ENCODE measurements around the gene PTPRN2. TPM values are rescaled to one million over a fixed set of nuclear protein-coding genes. Genes with fewer than 3 reads are reported as not detected.

The PTPRN2 gene
- total RNA-seq, 5 donors from 2014 or later (not counting 1 experiment from before 2014, with no cell fraction given), result 0.60 to 1.7 (median 0.82) TPM

DNA sequence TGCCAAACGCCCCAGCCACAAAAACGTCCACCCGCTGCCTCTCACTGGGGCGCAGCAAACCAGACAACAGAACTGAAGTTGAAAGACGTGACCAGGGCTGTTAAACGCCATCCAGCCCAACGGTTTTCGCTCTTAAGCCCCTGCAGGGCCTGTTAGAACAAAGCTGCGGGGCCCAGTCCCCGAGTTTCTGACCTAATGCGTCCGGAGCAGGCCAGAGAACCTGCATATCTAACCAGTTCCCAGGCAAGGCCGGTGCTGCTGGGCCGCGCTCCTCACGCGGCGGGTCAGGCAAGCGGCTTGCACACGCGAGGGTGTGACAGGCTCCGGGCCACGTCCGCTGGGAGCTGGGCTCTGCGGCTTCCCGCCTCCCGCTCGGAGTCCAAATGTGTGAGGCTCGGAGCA is 87.0 kb downstream of the PTPRN2 start:
- ChIA-PET POLR2A (no interaction called here), CTCF (no interaction called here)
- DNase-seq, result no peak
- no peak for ATAC-seq (replicated peaks in 1 of 4)
- Histone ChIP-seq H3K27me3 (replicated peaks in 1 of 2; ENCODE audit: control insufficient read depth in 2 of 2, extremely low read depth in 1 of 2, insufficient read depth in 2 of 2, low read length in 1 of 2) (peaks cover 0 to 35% of the 10 kb centered on the region in 2 experiments), H3K4me3 (ENCODE audit: control insufficient read depth in 1 of 2, extremely low read depth in 1 of 2, low read length in 1 of 2) (no peak overlapping the region), H3K9me3 (no peaks in the 10 kb centered on the region), H3K4me1 (ENCODE audit: control insufficient read depth in 1 of 2, extremely low read depth in 1 of 2, insufficient read depth in 2 of 2, low read length in 2 of 2) (no peaks in the 10 kb centered on the region), H3K27ac (ENCODE audit: low read length) (no peak overlapping the region), H3K36me3 (ENCODE audit: control insufficient read depth in 2 of 2, extremely low read depth in 1 of 2, insufficient read depth in 1 of 2, low read length in 1 of 2) (no peaks in the 10 kb centered on the region)
- H3K27me3 Mint-ChIP-seq, result peaks cover 27 to 28% of the 10 kb centered on the region in 2 donors
- H3K4me3 Mint-ChIP-seq, result no peak overlapping the region
- peaks cover 0 to 8% (median 5%) of the 10 kb centered on the region in 3 donors for H3K9me3 Mint-ChIP-seq
- H3K36me3 Mint-ChIP-seq, result no peaks in the 10 kb centered on the region
- no peak overlapping the region for H3K27ac Mint-ChIP-seq
- peaks cover 0 to under 1% (median 0%) of the 10 kb centered on the region in 3 donors for H3K4me1 Mint-ChIP-seq
- 58% methylated on average over 22 of the region's 29 CpGs for WGBS (ENCODE audit: insufficient coverage)

DNA sequence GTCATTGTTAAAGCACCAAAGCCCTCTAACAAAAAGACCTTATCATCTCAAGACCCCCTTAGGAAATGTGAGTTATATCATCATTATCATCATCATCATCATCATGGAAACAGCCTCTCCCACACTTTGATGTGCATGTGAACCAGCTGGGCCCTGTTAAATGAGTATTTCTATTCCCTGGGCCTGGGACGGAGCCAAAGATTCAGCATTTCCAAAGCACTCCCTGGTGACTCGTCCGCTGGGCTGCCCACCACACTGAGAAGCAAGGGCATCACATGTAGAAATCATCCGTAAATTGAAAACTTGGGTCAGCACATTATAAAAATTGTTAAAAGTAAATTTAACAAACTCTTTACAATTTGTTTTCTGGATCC is 88.6 kb downstream of the PTPRN2 start:
- H3K4me1 Mint-ChIP-seq, result peaks cover 0 to 4% (median 0%) of the 10 kb centered on the region in 3 donors
- ChIA-PET CTCF (no interaction called here), POLR2A (interaction anchor here in 1 of 2 donors (0.6 kb wide), 1 partner anchor 1946 kb away, joined by 4 read pairs; no protein-coding TSS in a partner anchor)
- peaks cover 0 to 35% of the 10 kb centered on the region in 2 experiments for H3K27me3 ChIP-seq (replicated peaks in 1 of 2; ENCODE audit: control insufficient read depth in 2 of 2, extremely low read depth in 1 of 2, insufficient read depth in 2 of 2, low read length in 1 of 2)
- H3K27ac ChIP-seq (ENCODE audit: low read length), result no peak overlapping the region
- H3K9me3 Mint-ChIP-seq, result no peaks in the 10 kb centered on the region
- 86% methylated on average over 1 of the region's 4 CpGs for WGBS (ENCODE audit: insufficient coverage)
- no peak overlapping the region for H3K27ac Mint-ChIP-seq
- H3K4me3 Mint-ChIP-seq, result no peak overlapping the region
- no peak for DNase-seq
- no peak overlapping the region for H3K4me3 ChIP-seq (ENCODE audit: control insufficient read depth in 1 of 2, extremely low read depth in 1 of 2, low read length in 1 of 2)
- no peaks in the 10 kb centered on the region for H3K4me1 ChIP-seq (ENCODE audit: control insufficient read depth in 1 of 2, extremely low read depth in 1 of 2, insufficient read depth in 2 of 2, low read length in 2 of 2)
- no peaks in the 10 kb centered on the region for H3K9me3 ChIP-seq
- no peaks in the 10 kb centered on the region for H3K36me3 ChIP-seq (ENCODE audit: control insufficient read depth in 2 of 2, extremely low read depth in 1 of 2, insufficient read depth in 1 of 2, low read length in 1 of 2)
- H3K36me3 Mint-ChIP-seq, result no peaks in the 10 kb centered on the region
- ATAC-seq (replicated peaks in 1 of 4), result no peak
- peaks cover 19 to 27% of the 10 kb centered on the region in 2 donors for H3K27me3 Mint-ChIP-seq

DNA sequence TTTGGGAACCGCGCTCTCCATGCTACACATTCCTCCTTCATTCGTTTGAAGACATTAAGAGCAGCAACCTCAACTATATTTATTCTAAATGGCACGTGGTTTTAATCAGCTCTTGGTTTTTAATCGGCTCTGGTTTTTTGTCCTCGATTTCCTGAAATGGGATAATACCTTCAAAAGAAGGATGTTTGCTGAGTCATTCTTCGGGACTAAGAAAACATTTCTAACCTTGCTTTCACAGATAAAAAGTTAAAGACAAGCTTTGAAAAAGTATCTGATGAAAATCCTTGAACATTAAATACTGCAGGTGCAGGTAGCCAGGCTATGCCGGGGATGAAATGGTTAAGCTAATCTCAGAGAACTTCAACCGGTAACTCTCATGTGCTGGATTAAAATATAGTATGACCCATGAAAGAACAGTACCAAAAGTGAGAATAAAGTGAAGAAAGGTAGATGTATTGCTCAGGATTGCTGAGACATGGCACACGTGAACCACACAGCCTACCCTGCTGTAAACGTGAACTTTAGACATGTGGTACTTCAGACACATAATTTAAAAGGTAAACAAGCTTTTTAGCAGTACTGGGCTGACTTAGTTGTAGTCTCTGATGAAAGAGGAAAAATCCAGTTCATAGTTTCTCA is 89.1 kb downstream of the PTPRN2 start:
- WGBS (ENCODE audit: insufficient coverage), result 76% methylated on average over 7 of the region's 11 CpGs
- peaks cover 0 to 33% of the 10 kb centered on the region in 2 experiments for H3K27me3 ChIP-seq (replicated peaks in 1 of 2; ENCODE audit: control insufficient read depth in 2 of 2, extremely low read depth in 1 of 2, insufficient read depth in 2 of 2, low read length in 1 of 2)
- no peak overlapping the region for H3K4me3 Mint-ChIP-seq
- CTCF ChIA-PET, result no interaction called here
- H3K4me1 Mint-ChIP-seq, result peaks cover 0 to 4% (median 0%) of the 10 kb centered on the region in 3 donors
- no peaks in the 10 kb centered on the region for H3K9me3 Mint-ChIP-seq
- H3K27me3 Mint-ChIP-seq, result peaks cover 17 to 26% of the 10 kb centered on the region in 2 donors
- POLR2A ChIA-PET, result interaction anchor here in 1 of 2 donors (0.6 kb wide), 1 partner anchor 1945 kb away, joined by 4 read pairs; no protein-coding TSS in a partner anchor
- no peak overlapping the region for H3K4me3 ChIP-seq (ENCODE audit: control insufficient read depth in 1 of 2, extremely low read depth in 1 of 2, low read length in 1 of 2)
- H3K36me3 Mint-ChIP-seq, result no peaks in the 10 kb centered on the region
- H3K27ac ChIP-seq (ENCODE audit: low read length), result no peak overlapping the region
- H3K36me3 ChIP-seq (ENCODE audit: control insufficient read depth in 2 of 2, extremely low read depth in 1 of 2, insufficient read depth in 1 of 2, low read length in 1 of 2), result no peaks in the 10 kb centered on the region
- no peaks in the 10 kb centered on the region for H3K4me1 ChIP-seq (ENCODE audit: control insufficient read depth in 1 of 2, extremely low read depth in 1 of 2, insufficient read depth in 2 of 2, low read length in 2 of 2)
- ATAC-seq (replicated peaks in 1 of 4) (no peak), DNase-seq (no peak)
- no peaks in the 10 kb centered on the region for H3K9me3 ChIP-seq
- H3K27ac Mint-ChIP-seq, result no peak overlapping the region

DNA sequence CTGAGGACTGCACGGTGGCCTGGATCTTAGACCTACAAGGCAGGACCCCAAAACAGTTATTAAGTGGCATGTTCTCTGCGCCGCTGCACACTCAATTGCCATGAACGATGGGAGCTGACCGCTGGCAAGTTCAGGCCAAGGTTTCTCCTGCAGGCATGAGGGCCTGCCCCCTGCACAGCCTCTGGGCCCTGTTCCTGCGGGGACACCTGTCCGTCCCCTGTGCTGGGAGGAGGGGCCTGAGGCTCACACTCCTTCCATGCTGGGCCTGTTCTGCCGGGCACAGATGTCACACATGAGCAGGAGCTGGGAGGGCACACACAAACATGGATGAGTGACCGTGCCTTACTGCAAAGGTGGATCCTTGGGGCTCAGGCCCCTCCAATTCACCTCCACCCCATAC is 90.0 kb downstream of the PTPRN2 start:
- POLR2A ChIA-PET, result no interaction called here

DNA sequence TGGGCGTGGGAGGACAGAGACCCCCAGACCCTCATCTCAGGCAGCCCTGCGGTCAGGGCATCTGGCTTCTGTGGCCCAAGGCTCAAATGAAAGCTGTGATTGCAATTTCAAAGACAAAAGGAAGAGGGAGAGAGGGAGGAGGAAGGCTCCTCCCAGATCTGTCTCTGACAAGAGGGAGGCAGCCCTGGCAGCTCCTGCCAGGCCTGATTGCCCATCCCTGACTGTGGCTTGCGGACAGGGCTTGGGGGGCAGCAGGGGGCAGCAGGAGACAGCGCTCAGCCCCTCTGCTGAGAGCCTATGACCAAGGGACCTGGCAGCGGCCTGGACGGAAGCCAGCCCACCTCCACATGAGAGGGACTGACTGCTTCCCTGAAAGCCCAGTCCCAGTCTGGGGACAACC is 91.8 kb downstream of the PTPRN2 start:
- ATAC-seq (replicated peaks in 1 of 4) (no peak), DNase-seq (no peak)
- Histone ChIP-seq H3K36me3 (ENCODE audit: control insufficient read depth in 2 of 2, extremely low read depth in 1 of 2, insufficient read depth in 1 of 2, low read length in 1 of 2) (no peaks in the 10 kb centered on the region), H3K9me3 (no peaks in the 10 kb centered on the region), H3K27ac (ENCODE audit: low read length) (no peak overlapping the region), H3K27me3 (replicated peaks in 1 of 2; ENCODE audit: control insufficient read depth in 2 of 2, extremely low read depth in 1 of 2, insufficient read depth in 2 of 2, low read length in 1 of 2) (peaks cover 0 to 17% of the 10 kb centered on the region in 2 experiments), H3K4me1 (ENCODE audit: control insufficient read depth in 1 of 2, extremely low read depth in 1 of 2, insufficient read depth in 2 of 2, low read length in 2 of 2) (no peaks in the 10 kb centered on the region), H3K4me3 (ENCODE audit: control insufficient read depth in 1 of 2, extremely low read depth in 1 of 2, low read length in 1 of 2) (no peak overlapping the region)
- no peak overlapping the region for H3K27ac Mint-ChIP-seq
- H3K9me3 Mint-ChIP-seq, result no peaks in the 10 kb centered on the region
- H3K4me1 Mint-ChIP-seq, result peaks cover 0 to 4% (median 0%) of the 10 kb centered on the region in 3 donors
- H3K27me3 Mint-ChIP-seq, result peaks cover 13% of the 10 kb centered on the region in 2 donors
- WGBS (ENCODE audit: insufficient coverage), result 13% methylated on average over 5 of the region's 6 CpGs
- POLR2A ChIA-PET, result no interaction called here
- CTCF ChIA-PET, result no interaction called here
- no peaks in the 10 kb centered on the region for H3K36me3 Mint-ChIP-seq
- H3K4me3 Mint-ChIP-seq, result no peak overlapping the region

More for the DNA sequence above, 90.0 kb downstream of the PTPRN2 start:
- Mint-ChIP-seq H3K36me3 (no peaks in the 10 kb centered on the region), H3K27ac (no peak overlapping the region), H3K4me3 (no peak overlapping the region), H3K27me3 (peaks cover 13 to 20% of the 10 kb centered on the region in 2 donors), H3K4me1 (peaks cover 0 to 4% (median 0%) of the 10 kb centered on the region in 3 donors), H3K9me3 (no peaks in the 10 kb centered on the region)
- 85% methylated on average over 9 of the region's 9 CpGs for WGBS (ENCODE audit: insufficient coverage)
- Histone ChIP-seq H3K27me3 (replicated peaks in 1 of 2; ENCODE audit: control insufficient read depth in 2 of 2, extremely low read depth in 1 of 2, insufficient read depth in 2 of 2, low read length in 1 of 2) (peaks cover 0 to 30% of the 10 kb centered on the region in 2 experiments), H3K36me3 (ENCODE audit: control insufficient read depth in 2 of 2, extremely low read depth in 1 of 2, insufficient read depth in 1 of 2, low read length in 1 of 2) (no peaks in the 10 kb centered on the region), H3K4me3 (ENCODE audit: control insufficient read depth in 1 of 2, extremely low read depth in 1 of 2, low read length in 1 of 2) (no peak overlapping the region), H3K27ac (ENCODE audit: low read length) (no peak overlapping the region), H3K4me1 (ENCODE audit: control insufficient read depth in 1 of 2, extremely low read depth in 1 of 2, insufficient read depth in 2 of 2, low read length in 2 of 2) (no peaks in the 10 kb centered on the region), H3K9me3 (no peaks in the 10 kb centered on the region)
- no peak for DNase-seq
- no peak for ATAC-seq (replicated peaks in 1 of 4)
- CTCF ChIA-PET, result no interaction called here

DNA sequence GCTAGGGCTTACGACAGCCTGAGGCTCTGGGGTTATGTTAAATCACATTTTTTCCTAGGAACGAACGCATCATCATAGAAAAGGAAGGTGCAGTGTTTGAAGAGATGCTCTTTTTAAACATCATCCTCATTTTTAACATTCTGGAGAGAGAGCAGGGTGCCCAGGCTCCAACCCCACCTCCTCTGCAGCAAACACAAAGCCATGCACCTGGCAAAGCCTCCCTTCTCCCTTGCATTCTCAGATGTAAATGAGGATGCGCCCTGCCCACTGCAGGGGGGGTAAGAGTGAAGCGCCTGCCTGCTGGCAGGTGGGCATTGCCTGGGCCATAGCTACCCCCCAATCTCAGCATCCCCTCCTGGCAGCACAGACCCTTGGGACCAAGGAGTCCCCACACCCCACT is 92.4 kb downstream of the PTPRN2 start:
- CTCF ChIA-PET, result no interaction called here
- no peak for DNase-seq
- H3K4me1 ChIP-seq (ENCODE audit: control insufficient read depth in 1 of 2, extremely low read depth in 1 of 2, insufficient read depth in 2 of 2, low read length in 2 of 2), result no peaks in the 10 kb centered on the region
- H3K36me3 ChIP-seq (ENCODE audit: control insufficient read depth in 2 of 2, extremely low read depth in 1 of 2, insufficient read depth in 1 of 2, low read length in 1 of 2), result no peaks in the 10 kb centered on the region
- WGBS (ENCODE audit: insufficient coverage), result no CpG with 5 or more reads among the region's 5 CpGs
- no peak overlapping the region for H3K27ac ChIP-seq (ENCODE audit: low read length)
- no peaks in the 10 kb centered on the region for H3K36me3 Mint-ChIP-seq
- no peak overlapping the region for H3K27ac Mint-ChIP-seq
- H3K4me3 Mint-ChIP-seq, result no peak overlapping the region
- H3K4me1 Mint-ChIP-seq, result peaks cover 0 to 4% (median 0%) of the 10 kb centered on the region in 3 donors
- POLR2A ChIA-PET, result no interaction called here
- peaks cover 0 to 16% of the 10 kb centered on the region in 2 experiments for H3K27me3 ChIP-seq (replicated peaks in 1 of 2; ENCODE audit: control insufficient read depth in 2 of 2, extremely low read depth in 1 of 2, insufficient read depth in 2 of 2, low read length in 1 of 2)
- H3K4me3 ChIP-seq (ENCODE audit: control insufficient read depth in 1 of 2, extremely low read depth in 1 of 2, low read length in 1 of 2), result no peak overlapping the region
- H3K9me3 ChIP-seq, result no peaks in the 10 kb centered on the region
- ATAC-seq (replicated peaks in 1 of 4), result no peak
- no peaks in the 10 kb centered on the region for H3K9me3 Mint-ChIP-seq
- peaks cover 13% of the 10 kb centered on the region in 2 donors for H3K27me3 Mint-ChIP-seq
